Gastrocnemius medialis (tissue), 4 donors: ENCODE data around the gene BCR. TPM values are rescaled to one million over a fixed set of nuclear protein-coding genes. Genes with fewer than 3 reads are reported as not detected.

Source experiments
- ATAC-seq, 2 donors: fragments of 150-250 bp; one replicate each; pipeline ENCODE4 v1.9.1; 2016
- DNase-seq, 2 donors: peaks; one replicate each; pipeline ENCODE4 v3.0.0-alpha.2; 2019
- H3K27ac ChIP-seq, 4 donors: fragments of 200-600 bp; sonication (generic); 1 replicate in 1 of 4; 2 replicates in 3 of 4; pipeline ENCODE4 v1.5.1; 2016 to 2018; ENCODE audit warnings: mild to moderate bottlenecking in 2 of 4, moderate library complexity in 1 of 4
- H3K27me3 ChIP-seq, 3 donors: fragments of 200-600 bp; sonication (generic) in 2 of 3; 1 replicate in 1 of 3; 2 replicates in 2 of 3; pipeline versions ENCODE4 v1.5.1 to v1.6.0; 2016 to 2019; ENCODE audit warnings: mild to moderate bottlenecking in 1 of 3, moderate library complexity in 1 of 3
- H3K36me3 ChIP-seq, 2 donors: fragments of 200-600 bp; sonication (generic) in 1 of 2; one replicate each; pipeline ENCODE4 v1.5.1; 2017 to 2018
- H3K4me1 ChIP-seq, 2 donors: fragments of 200-600 bp; sonication (generic) in 1 of 2; one replicate each; pipeline ENCODE4 v1.5.1; 2016 to 2017; ENCODE audit warnings: mild to moderate bottlenecking in 2 of 2
- H3K4me3 ChIP-seq, 4 donors: fragments of 200-600 bp; sonication (generic) in 3 of 4; 1 replicate in 1 of 4; 2 replicates in 3 of 4; pipeline ENCODE4 v1.5.1; 2016 to 2019; ENCODE audit warnings: mild to moderate bottlenecking in 2 of 4
- H3K9me3 ChIP-seq, 3 donors: fragments of 200-600 bp; sonication (generic) in 2 of 3; 1 replicate in 1 of 3; 2 replicates in 2 of 3; pipeline ENCODE4 v1.5.1; 2016 to 2019
- POLR2A ChIP-seq, 2 donors: fragments of 450-650 bp; IDR thresholded peaks; one replicate each; pipeline ENCODE4 v1.6.1; 2017; ENCODE audit warnings: antibody characterized with exemption in 2 of 2, mild to moderate bottlenecking in 2 of 2, moderate library complexity in 2 of 2
- in situ Hi-C, 4 donors: fragments of 200-750 bp; cut with MboI; loops; one replicate each; pipeline versions ENCODE4 v1.15.0 to v1.8.0; 2017; ENCODE audit warnings: low sequenced_read_pairs in 4 of 4
- intact Hi-C: fragments of 100-400 bp; cut with DNase I; formaldehyde crosslinking; loops from one replicate; pipeline ENCODE4 v1.15.1; 2023; ENCODE audit warnings: low total_unique reads
- total RNA-seq, 4 donors: library from RNA; depleted of rRNA; stranded (reverse); fragments of >200 nt; gene quantifications; one replicate each; pipeline versions ENCODE4 v1.1.0 to v1.2.3, GENCODE V29; 2016
- TF ChIP-seq, protein P1 (sequence below), 5 experiments: fragments of 450-650 bp in 3 of 5; fragments of 200-600 bp in 2 of 5; sonication (generic) in 2 of 5; IDR thresholded peaks in 4 of 5; conservative IDR thresholded peaks in 1 of 5; 1 replicate in 4 of 5; 2 replicates in 1 of 5; pipeline ENCODE4 v1.5.1; 2016 to 2019; ENCODE audit warnings: antibody characterized with exemption in 5 of 5, mild to moderate bottlenecking in 3 of 5, moderate library complexity in 3 of 5

Gene BCR
- total RNA-seq, 4 donors from 2014 or later: 10.3 to 13.0 (median 12.4) TPM

DNA sequence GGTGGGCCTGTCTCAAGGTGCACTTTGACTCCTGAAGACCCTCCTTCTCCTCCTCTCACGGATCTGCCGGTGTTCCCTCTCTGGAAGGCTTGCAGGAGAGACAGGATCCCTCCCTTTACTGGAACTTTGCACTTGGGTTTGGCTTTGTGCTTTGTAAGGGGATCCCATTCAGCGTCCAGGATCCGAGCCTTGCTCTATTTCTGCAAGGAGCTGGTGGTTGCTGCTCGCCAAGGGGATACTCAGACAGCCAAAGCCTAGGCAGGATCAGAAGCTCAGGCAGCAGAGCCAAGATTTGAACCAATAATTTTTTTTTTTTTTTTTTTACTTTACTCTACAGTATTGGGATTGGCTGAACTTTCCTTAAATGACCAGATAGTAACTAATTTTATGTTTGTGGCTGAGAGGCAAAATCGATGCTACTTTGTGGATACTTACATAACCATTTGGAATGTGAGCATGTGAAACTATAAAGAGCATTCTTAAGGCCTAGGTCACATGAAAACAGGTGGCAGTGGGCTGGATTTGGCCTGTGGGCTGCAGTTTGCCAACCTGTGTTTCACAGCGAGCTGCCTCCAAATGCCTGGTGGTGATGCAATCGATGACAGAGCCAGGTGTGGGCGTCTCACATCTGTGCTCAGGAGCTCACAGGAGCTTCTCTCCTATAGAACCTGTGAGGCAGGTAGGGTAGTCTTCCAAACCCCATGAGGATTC, 25.2 kb downstream of the BCR start:
- TF ChIP-seq POLR2A (IDR thresholded peaks at IDR 0.05): no peak
- TF ChIP-seq, protein P1, sequence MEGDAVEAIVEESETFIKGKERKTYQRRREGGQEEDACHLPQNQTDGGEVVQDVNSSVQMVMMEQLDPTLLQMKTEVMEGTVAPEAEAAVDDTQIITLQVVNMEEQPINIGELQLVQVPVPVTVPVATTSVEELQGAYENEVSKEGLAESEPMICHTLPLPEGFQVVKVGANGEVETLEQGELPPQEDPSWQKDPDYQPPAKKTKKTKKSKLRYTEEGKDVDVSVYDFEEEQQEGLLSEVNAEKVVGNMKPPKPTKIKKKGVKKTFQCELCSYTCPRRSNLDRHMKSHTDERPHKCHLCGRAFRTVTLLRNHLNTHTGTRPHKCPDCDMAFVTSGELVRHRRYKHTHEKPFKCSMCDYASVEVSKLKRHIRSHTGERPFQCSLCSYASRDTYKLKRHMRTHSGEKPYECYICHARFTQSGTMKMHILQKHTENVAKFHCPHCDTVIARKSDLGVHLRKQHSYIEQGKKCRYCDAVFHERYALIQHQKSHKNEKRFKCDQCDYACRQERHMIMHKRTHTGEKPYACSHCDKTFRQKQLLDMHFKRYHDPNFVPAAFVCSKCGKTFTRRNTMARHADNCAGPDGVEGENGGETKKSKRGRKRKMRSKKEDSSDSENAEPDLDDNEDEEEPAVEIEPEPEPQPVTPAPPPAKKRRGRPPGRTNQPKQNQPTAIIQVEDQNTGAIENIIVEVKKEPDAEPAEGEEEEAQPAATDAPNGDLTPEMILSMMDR (IDR thresholded peaks at IDR 0.05 in 4 of 5, conservative IDR thresholded peaks at IDR 0.05 in 1 of 5): no peak
- Histone ChIP-seq H3K9me3 (no peaks in the 10 kb centered on the region), H3K27ac (no peak overlapping the region), H3K4me3 (no peak overlapping the region), H3K36me3 (no peaks in the 10 kb centered on the region), H3K4me1 (peaks cover 26 to 27% of the 10 kb centered on the region in 2 donors), H3K27me3 (no peaks in the 10 kb centered on the region)
- intact Hi-C loops: no loop called here
- ATAC-seq: peak; percentile 37 to 39
- DNase-seq: no peak
- in situ Hi-C loops: no loop called here

DNA sequence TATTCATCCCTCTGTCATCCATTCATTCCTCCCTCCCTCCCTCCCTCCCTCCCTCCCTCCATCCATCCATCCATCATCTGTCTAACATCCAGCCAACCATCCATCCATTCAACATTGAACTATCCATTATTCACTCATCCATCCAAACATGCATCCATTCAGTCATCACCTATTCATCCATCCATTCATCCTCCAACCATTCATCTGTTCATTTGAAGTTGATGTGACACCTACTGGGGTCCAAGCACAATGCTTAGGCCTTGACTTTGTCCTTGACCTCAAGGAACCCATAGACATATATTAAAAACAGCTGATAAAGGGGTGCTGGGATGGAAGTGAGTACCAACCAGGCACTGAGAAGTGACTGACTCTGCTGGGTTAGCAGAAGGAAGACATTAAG, 26.6 kb downstream of the BCR start:
- H3K27me3 ChIP-seq: no peaks in the 10 kb centered on the region
- no peak overlapping the region for H3K27ac ChIP-seq
- no peak for DNase-seq
- no peak for TF ChIP-seq POLR2A (IDR thresholded peaks at IDR 0.05)
- TF ChIP-seq, protein P1 (IDR thresholded peaks at IDR 0.05 in 4 of 5, conservative IDR thresholded peaks at IDR 0.05 in 1 of 5): no peak
- intact Hi-C loops (no loop called here), in situ Hi-C loops (no loop called here)
- no peaks in the 10 kb centered on the region for H3K9me3 ChIP-seq
- peaks cover 31 to 33% of the 10 kb centered on the region in 2 donors for H3K4me1 ChIP-seq
- H3K4me3 ChIP-seq: no peak overlapping the region
- H3K36me3 ChIP-seq: no peaks in the 10 kb centered on the region
- ATAC-seq: no peak

DNA sequence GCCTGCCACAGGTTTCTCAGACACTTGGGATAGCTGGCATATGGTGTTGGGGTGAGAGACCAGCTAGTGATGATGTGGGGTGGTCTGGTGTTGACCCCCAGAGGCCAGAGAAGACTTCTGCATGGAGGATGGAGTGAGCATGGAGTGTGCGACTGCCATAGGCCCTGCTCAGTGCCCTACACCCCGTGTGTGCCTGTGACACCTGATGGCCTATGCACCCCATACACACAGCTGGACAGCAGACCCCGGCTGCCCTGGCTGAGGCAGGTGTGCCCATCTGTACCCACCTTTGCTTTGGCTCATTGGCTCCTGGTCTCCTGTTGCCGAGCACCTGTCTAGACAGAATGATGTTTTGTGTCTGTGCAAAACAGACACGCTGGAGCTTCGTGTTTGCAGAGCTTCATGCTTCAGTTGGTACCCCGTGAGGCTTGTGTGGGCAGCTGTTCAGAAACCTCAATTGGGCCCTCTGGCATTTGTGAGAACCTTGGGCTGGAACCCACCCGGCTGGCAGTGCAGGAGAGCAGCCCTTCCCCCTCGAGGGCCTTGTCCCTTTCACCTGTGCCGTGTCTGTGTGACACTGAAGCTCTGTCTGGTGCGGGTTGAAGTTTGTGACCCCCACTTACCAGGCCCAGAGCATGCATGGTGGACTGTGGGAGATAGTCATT, 27.6 kb downstream of the BCR start:
- TF ChIP-seq, protein P1 (IDR thresholded peaks at IDR 0.05 in 4 of 5, conservative IDR thresholded peaks at IDR 0.05 in 1 of 5): no peak
- no peak for TF ChIP-seq POLR2A (IDR thresholded peaks at IDR 0.05)
- Histone ChIP-seq H3K36me3 (no peaks in the 10 kb centered on the region), H3K4me3 (no peak overlapping the region), H3K27ac (no peak overlapping the region), H3K4me1 (peaks cover 41 to 43% of the 10 kb centered on the region in 2 donors), H3K27me3 (no peaks in the 10 kb centered on the region), H3K9me3 (no peaks in the 10 kb centered on the region)
- DNase-seq: no peak
- in situ Hi-C loops: no loop called here
- no peak for ATAC-seq
- intact Hi-C loops: no loop called here

DNA sequence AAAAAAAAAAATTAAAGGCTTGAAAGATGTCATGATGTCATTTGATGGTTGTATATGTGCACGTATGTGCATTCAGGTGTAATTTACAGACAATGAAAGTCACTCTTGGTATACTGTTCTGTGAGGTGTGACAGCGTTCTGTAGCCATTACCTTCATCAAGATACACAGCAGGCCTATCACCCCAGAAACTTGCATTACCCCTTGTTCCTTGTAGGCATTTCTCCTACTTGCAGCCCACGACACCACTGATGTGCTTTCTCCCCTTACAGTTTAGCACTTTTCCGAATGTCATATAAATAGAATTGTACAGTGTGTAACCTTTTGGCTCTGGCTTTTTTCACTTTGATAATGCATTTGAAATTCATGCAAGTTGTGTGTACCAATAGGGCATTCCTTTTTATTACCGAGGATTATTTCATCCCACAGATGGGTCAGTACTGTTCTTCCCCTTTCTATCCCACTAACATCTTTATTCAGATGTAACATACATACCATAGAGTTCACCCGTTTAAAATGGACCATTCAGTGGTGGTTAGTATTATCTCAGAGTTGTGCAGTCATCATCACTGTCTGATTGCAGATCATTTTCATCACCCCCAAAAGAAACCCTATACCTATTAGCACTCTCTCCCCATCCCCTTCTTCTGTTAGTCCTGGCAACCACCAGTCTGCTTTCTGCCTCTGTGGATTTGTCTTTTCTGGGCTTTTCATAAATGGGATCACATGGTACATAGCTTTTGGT, 30.3 kb downstream of the BCR start:
- Histone ChIP-seq H3K9me3 (no peaks in the 10 kb centered on the region), H3K36me3 (no peaks in the 10 kb centered on the region), H3K4me1 (peaks cover 31 to 37% of the 10 kb centered on the region in 2 donors), H3K27ac (no peak overlapping the region), H3K27me3 (peaks cover 0 to 4% (median 0%) of the 10 kb centered on the region in 3 donors), H3K4me3 (no peak overlapping the region)
- TF ChIP-seq, protein P1 (IDR thresholded peaks at IDR 0.05 in 4 of 5, conservative IDR thresholded peaks at IDR 0.05 in 1 of 5): no peak
- intact Hi-C loops (no loop called here), in situ Hi-C loops (no loop called here)
- no peak for ATAC-seq
- no peak for DNase-seq
